HG02870 (cell line): ENCODE results near the gene PER3.

ENCODE experiments used
- ATAC-seq: cut with Tn5 transposase; IDR thresholded peaks from one replicate; pipeline ENCODE4 v1.9.1; 2021; ENCODE audit warnings: mild to moderate bottlenecking, moderate library complexity; ENCODE audit not compliant: unreplicated experiment

The PER3 gene

GRCh38 chr1:7869136-7869920, 85.2 kb downstream of the PER3 start:
- no peak for ATAC-seq

DNA sequence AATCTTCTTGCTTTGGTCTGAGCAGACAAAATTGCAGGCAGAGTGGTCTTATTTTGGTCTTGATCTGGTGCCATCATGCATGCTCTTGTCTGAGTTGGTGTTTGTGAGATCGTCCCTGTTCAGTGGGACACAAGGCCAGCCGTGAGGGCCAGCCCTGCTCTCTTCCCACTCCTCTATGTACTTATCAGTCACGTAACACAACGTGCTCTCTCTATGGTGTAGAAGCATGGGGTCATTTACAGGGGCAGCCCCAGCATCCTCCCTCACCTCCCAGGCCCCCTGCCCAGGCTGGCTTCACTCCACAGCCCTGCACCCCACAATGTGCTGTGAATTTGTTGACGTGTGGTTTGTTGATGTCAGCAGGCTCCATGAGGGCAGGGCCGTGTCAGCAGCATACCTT, 87.0 kb downstream of the PER3 start:
- no peak for ATAC-seq

GRCh38 chr1:7873801-7874795, 90.0 kb downstream of the PER3 start:
- no peak for ATAC-seq

- no peak for ATAC-seq
Measured at GRCh38 chr1:7878027-7878426, 93.9 kb downstream of the PER3 start.

DNA sequence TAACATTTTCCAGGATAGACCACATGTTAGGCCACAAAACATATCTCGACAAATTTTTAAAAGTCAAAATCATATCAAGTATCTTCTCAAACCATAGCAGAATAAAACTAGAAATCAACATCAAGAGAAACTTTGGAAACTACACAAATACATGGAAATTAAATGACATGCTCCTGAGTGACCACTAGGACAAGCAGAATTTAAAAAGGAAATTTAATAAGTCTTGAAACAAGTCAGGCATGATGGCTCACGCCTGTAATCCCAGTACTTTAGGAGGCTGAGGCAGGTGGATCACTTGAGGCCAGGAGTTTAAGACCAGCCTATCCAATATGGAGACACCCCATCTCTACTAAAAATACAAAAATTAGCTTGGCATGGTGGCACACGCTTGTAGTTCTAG, 95.1 kb downstream of the PER3 start:
- no peak for ATAC-seq

- ATAC-seq, result no peak
Measured at GRCh38 chr1:7884757-7885156, 100.7 kb downstream of the PER3 start.

DNA sequence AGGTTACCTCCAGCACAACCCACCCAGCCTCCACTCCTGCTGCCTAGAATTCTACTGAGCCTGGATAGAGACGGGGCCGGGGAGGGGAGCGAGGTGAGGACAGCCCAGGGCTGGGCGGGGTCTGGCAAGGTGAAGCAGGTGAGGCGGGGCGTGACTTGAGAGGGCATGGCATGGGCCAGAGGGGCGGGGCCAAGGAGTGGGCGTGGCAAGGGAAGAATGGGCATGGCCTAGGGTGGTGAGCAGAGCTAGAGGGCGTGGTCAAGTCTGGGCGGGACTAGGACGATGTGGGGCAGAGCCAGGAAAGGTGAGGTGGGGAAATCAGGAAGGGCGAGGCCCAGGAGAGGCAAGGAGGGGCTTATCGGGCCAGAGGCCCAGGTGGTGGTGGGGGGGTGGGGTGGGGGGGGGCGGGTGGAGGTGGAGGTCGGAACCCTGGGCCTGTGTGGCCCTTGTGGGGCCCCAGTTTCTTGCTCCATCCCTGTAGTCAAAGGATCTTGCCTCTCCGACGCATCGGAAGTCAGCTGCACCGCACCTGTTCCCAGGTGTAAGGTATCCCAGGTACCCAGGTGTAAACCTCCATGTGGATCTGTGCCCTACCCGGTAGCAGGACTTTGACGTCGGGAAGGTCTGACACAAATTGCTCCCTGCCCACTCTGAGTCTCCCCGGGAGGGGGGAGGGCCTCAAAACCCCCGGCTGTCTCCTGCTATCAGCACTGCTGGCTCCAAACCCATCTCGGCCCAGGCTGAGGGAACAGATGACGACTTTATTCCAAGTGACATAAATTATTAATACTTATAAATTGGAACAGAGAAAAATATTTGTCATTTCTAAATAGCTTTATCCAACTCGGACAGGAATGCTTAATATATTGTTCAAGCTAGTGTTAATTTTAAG, 101.7 kb downstream of the PER3 start:
- no peak for ATAC-seq

GRCh38 chr1:7886405-7886745, 102.3 kb downstream of the PER3 start:
- ATAC-seq, result no peak

GRCh38 chr1:7888248-7889081, 104.4 kb downstream of the PER3 start:
- no peak for ATAC-seq

DNA sequence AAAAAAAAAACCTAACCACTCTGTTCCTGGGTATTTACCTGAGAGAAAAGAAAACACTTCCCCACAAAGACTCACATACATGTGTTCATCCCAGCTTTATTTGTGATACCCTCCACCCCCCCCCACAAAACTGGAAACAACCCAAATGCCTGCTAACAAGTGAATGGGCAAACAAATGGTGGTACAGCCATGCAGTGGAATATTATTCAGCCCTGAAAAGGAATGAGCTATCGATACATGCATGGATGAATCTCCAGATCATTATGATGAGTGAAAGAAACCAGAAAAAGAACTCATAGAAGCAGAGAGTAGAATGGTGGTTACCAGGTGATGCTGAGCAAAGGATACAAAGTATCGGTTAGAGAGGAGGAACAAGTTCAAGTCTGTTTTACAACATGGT, 106.8 kb downstream of the PER3 start:
- no peak for ATAC-seq

- ATAC-seq, result no peak
Measured at GRCh38 chr1:7891804-7892203, 107.7 kb downstream of the PER3 start.

DNA sequence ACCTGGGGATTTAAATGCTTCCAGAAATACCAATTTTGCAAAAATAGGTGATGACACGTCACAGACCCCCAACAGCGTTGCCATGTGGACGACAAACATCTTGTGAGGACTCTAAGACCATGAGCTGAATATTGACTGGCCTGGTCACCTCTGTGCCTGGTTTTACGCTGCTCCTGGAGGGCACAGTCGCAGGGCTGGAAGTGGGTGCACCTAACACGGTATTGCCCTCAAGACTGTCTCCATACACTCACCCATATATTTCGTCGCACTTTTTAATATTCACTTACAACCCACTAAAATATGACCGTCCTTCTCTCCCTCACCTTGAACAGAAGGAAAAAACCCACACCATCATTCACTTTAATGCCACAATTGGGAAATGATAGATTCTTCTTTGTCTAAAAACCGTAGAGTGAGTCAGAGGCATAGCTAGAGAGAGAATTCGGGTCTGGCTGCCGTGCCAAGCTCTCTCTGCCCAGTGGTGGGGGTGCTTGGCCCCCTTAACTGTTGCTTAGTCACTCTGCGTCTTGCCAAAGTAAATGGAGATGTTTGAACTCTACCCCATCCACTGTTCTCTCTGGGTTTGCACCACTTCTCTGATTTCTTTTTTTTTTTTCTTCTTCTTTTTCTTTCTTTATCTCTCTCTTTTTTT, 109.6 kb downstream of the PER3 start:
- no peak for ATAC-seq
